Ramos (cell line): ENCODE results near the gene NR3C2.

Experiments
- in situ Hi-C: fragments of 300-500 bp; cut with MboI; formaldehyde crosslinking; loops from one replicate; pipeline ENCODE4 v1.14.3; 2022; ENCODE audit warnings: low sequenced_read_pairs; ENCODE audit not compliant: unreplicated experiment

The NR3C2 gene

GRCh38 chr4:148270630-148271029, 171.6 kb downstream of the NR3C2 start:
- in situ Hi-C loops = no loop called here

- in situ Hi-C loops = no loop called here
Measured at GRCh38 chr4:148268835-148269234, 173.4 kb downstream of the NR3C2 start.

- in situ Hi-C loops = no loop called here
Measured at GRCh38 chr4:148266921-148267320, 175.3 kb downstream of the NR3C2 start.

GRCh38 chr4:148266240-148266639, 176.0 kb downstream of the NR3C2 start:
- in situ Hi-C loops = no loop called here

- in situ Hi-C loops = no loop called here
Measured at GRCh38 chr4:148265627-148266026, 176.6 kb downstream of the NR3C2 start.

- in situ Hi-C loops = no loop called here
Measured at GRCh38 chr4:148263802-148264201, 178.4 kb downstream of the NR3C2 start.

GRCh38 chr4:148263127-148263526, 179.1 kb downstream of the NR3C2 start:
- in situ Hi-C loops = no loop called here

- in situ Hi-C loops = no loop called here
Measured at GRCh38 chr4:148261848-148262247, 180.4 kb downstream of the NR3C2 start.

GRCh38 chr4:148259841-148260240, 182.4 kb downstream of the NR3C2 start:
- in situ Hi-C loops = no loop called here

- in situ Hi-C loops = no loop called here
Measured at GRCh38 chr4:148258535-148258934, 183.7 kb downstream of the NR3C2 start.

GRCh38 chr4:148255344-148255720, 186.9 kb downstream of the NR3C2 start:
- in situ Hi-C loops = no loop called here

GRCh38 chr4:148254621-148255343, 187.4 kb downstream of the NR3C2 start:
- in situ Hi-C loops = no loop called here

- in situ Hi-C loops = no loop called here
Measured at GRCh38 chr4:148253768-148254167, 188.4 kb downstream of the NR3C2 start.

- in situ Hi-C loops = no loop called here
Measured at GRCh38 chr4:148248824-148249223, 193.4 kb downstream of the NR3C2 start.

GRCh38 chr4:148245015-148245414, 197.2 kb downstream of the NR3C2 start:
- in situ Hi-C loops = no loop called here

- in situ Hi-C loops = no loop called here
Measured at GRCh38 chr4:148243837-148244236, 198.4 kb downstream of the NR3C2 start.

GRCh38 chr4:148240241-148240640, 202.0 kb downstream of the NR3C2 start:
- in situ Hi-C loops = no loop called here

- in situ Hi-C loops = no loop called here
Measured at GRCh38 chr4:148239494-148239985, 202.7 kb downstream of the NR3C2 start.

GRCh38 chr4:148238811-148239493, 203.3 kb downstream of the NR3C2 start:
- in situ Hi-C loops = no loop called here

- in situ Hi-C loops = no loop called here
Measured at GRCh38 chr4:148238086-148238485, 204.1 kb downstream of the NR3C2 start.

- in situ Hi-C loops = no loop called here
Measured at GRCh38 chr4:148235809-148236208, 206.4 kb downstream of the NR3C2 start.

GRCh38 chr4:148229798-148230197, 212.4 kb downstream of the NR3C2 start:
- in situ Hi-C loops = no loop called here
